Measurements from ENCODE around the gene CFAP99. TPM values are rescaled to one million over a fixed set of nuclear protein-coding genes. Genes with fewer than 3 reads are reported as not detected.

Gene CFAP99
- total and polyA plus RNA-seq, 2 donors (not counting 1 experiment from before 2014, with no cell fraction given): not detected

- no peaks in the 10 kb centered on the region for H4K20me1 ChIP-seq (ENCODE audit: control insufficient read depth, insufficient read depth, low read length, poor library complexity, severe bottlenecking)
- Mint-ChIP-seq H3K9me3 (ENCODE audit: insufficient read depth) (no peaks in the 10 kb centered on the region), H3K27ac (no peak overlapping the region), H3K4me1 (peaks cover 10% of the 10 kb centered on the region), H3K27me3 (peaks cover 17% of the 10 kb centered on the region), H3K4me3 (no peak overlapping the region)
- H3K9me3 ChIP-seq (ENCODE audit: control extremely low read depth in 1 of 3, control insufficient read depth in 2 of 3, insufficient read depth in 1 of 3, low read length in 2 of 3): peaks cover 0 to 3% (median 0%) of the 10 kb centered on the region in 3 donors
- ChIA-PET CTCF (no interaction called here), POLR2A (no interaction called here)
- H3K4me3 ChIP-seq (ENCODE audit: control extremely low read depth in 1 of 5, extremely low read depth in 1 of 5, insufficient read depth in 1 of 5, low read depth in 2 of 5, low read length in 4 of 5): no peak overlapping the region
- TF ChIP-seq CTCF (IDR thresholded peaks at IDR 0.05): no peak
- no peak for TF ChIP-seq EZH2 (IDR thresholded peaks at IDR 0.05; ENCODE audit: borderline replicate concordance, insufficient read depth, low read depth, low read length, poor library complexity, severe bottlenecking)
- no peak overlapping the region for H2AFZ ChIP-seq (ENCODE audit: insufficient read depth, low read depth, low read length, poor library complexity, severe bottlenecking)
- WGBS (ENCODE audit: insufficient coverage): 78% methylated on average over 8 of the region's 8 CpGs
- H3K27ac ChIP-seq (ENCODE audit: low read length in 2 of 2): no peak overlapping the region
- H3K4me2 ChIP-seq (replicated peaks; ENCODE audit: low read depth, low read length, poor library complexity, severe bottlenecking): no peak overlapping the region
- ATAC-seq (ENCODE audit: low read depth): no peak
- no peaks in the 10 kb centered on the region for H3K79me2 ChIP-seq (ENCODE audit: control insufficient read depth, insufficient read depth, low read length)
- DNase-seq: no peak
- peaks cover 0 to 14% (median 5%) of the 10 kb centered on the region in 4 experiments for H3K27me3 ChIP-seq (replicated peaks in 1 of 4; ENCODE audit: control extremely low read depth in 1 of 4, control insufficient read depth in 3 of 4, insufficient read depth in 4 of 4, low read length in 3 of 4)
- H3K9ac ChIP-seq (ENCODE audit: low read length): no peak overlapping the region
- peaks cover 5 to 8% of the 10 kb centered on the region in 2 donors for H3K4me1 ChIP-seq (ENCODE audit: control insufficient read depth in 2 of 2, insufficient read depth in 2 of 2, low read length in 2 of 2)
- no peaks in the 10 kb centered on the region for H3K36me3 ChIP-seq (replicated peaks in 1 of 2; ENCODE audit: control extremely low read depth in 1 of 2, control insufficient read depth in 1 of 2, extremely low read depth in 1 of 2, insufficient read depth in 2 of 2, low read length in 1 of 2)
- intact Hi-C loops (cut with micrococcal nuclease): no loop called here
Observed at GRCh38 chr4:2426069-2426397, 7.3 kb downstream of the CFAP99 start.

GRCh38 chr4:2426711-2427275 is 8.0 kb downstream of the CFAP99 start:
- Mint-ChIP-seq H3K27me3 (peaks cover 13% of the 10 kb centered on the region), H3K27ac (no peak overlapping the region), H3K4me1 (peaks cover 6% of the 10 kb centered on the region), H3K9me3 (ENCODE audit: insufficient read depth) (no peaks in the 10 kb centered on the region), H3K4me3 (no peak overlapping the region)
- Histone ChIP-seq H3K27me3 (replicated peaks in 1 of 4; ENCODE audit: control extremely low read depth in 1 of 4, control insufficient read depth in 3 of 4, insufficient read depth in 4 of 4, low read length in 3 of 4) (peaks cover 0 to 16% (median 4%) of the 10 kb centered on the region in 4 experiments), H3K36me3 (replicated peaks in 1 of 2; ENCODE audit: control extremely low read depth in 1 of 2, control insufficient read depth in 1 of 2, extremely low read depth in 1 of 2, insufficient read depth in 2 of 2, low read length in 1 of 2) (no peaks in the 10 kb centered on the region), H3K4me1 (ENCODE audit: control insufficient read depth in 2 of 2, insufficient read depth in 2 of 2, low read length in 2 of 2) (peaks cover 5 to 6% of the 10 kb centered on the region in 2 donors), H3K4me3 (ENCODE audit: control extremely low read depth in 1 of 5, extremely low read depth in 1 of 5, insufficient read depth in 1 of 5, low read depth in 2 of 5, low read length in 4 of 5) (no peak overlapping the region), H3K27ac (ENCODE audit: low read length in 2 of 2) (no peak overlapping the region), H3K9me3 (ENCODE audit: control extremely low read depth in 1 of 3, control insufficient read depth in 2 of 3, insufficient read depth in 1 of 3, low read length in 2 of 3) (peaks cover 0 to 6% (median 0%) of the 10 kb centered on the region in 3 donors), H2AFZ (ENCODE audit: insufficient read depth, low read depth, low read length, poor library complexity, severe bottlenecking) (no peak overlapping the region), H3K79me2 (ENCODE audit: control insufficient read depth, insufficient read depth, low read length) (no peaks in the 10 kb centered on the region), H4K20me1 (ENCODE audit: control insufficient read depth, insufficient read depth, low read length, poor library complexity, severe bottlenecking) (no peaks in the 10 kb centered on the region), H3K4me2 (replicated peaks; ENCODE audit: low read depth, low read length, poor library complexity, severe bottlenecking) (no peak overlapping the region), H3K9ac (ENCODE audit: low read length) (no peak overlapping the region)
- TF ChIP-seq CTCF (IDR thresholded peaks at IDR 0.05) (no peak), EZH2 (IDR thresholded peaks at IDR 0.05; ENCODE audit: borderline replicate concordance, insufficient read depth, low read depth, low read length, poor library complexity, severe bottlenecking) (no peak)
- no peak for DNase-seq
- 88% methylated on average over 13 of the region's 13 CpGs for WGBS (ENCODE audit: insufficient coverage)
- ChIA-PET POLR2A (no interaction called here), CTCF (interaction anchor here (1.2 kb wide), 1 partner anchor 15 kb away, joined by 5 read pairs; no protein-coding TSS in a partner anchor)
- intact Hi-C loops (cut with micrococcal nuclease): no loop called here
- no peak for ATAC-seq (ENCODE audit: low read depth)

Measured in B cell (primary cell).